NCI-H526 treated with DMSO at 0.1 percent for 48 hours (cell line): Measurements from ENCODE around the gene GALNT17.

ENCODE experiments used
- DNase-seq: peaks from one replicate; lab custom pipeline; 2025; lab: John Stamatoyannopoulos, UW

The GALNT17 gene

GRCh38 chr7:71132127-71132376 lies at the start of gene GALNT17:
GALNT17 (plus strand) TSS chr7:71132144.
- DNase-seq: no peak

GRCh38 chr7:71095266-71095860 lies 36.6 kb upstream of the GALNT17 start:
- no peak for DNase-seq

GRCh38 chr7:71096351-71096750 lies 35.6 kb upstream of the GALNT17 start:
- DNase-seq: no peak

- DNase-seq: no peak
Observed at GRCh38 chr7:71106226-71106625, 25.7 kb upstream of the GALNT17 start.

GRCh38 chr7:71112436-71112835 lies 19.5 kb upstream of the GALNT17 start:
- DNase-seq: no peak

- no peak for DNase-seq
Observed at GRCh38 chr7:71120096-71120495, 11.8 kb upstream of the GALNT17 start.

- DNase-seq: no peak
Observed at GRCh38 chr7:71129126-71129525, 2.8 kb upstream of the GALNT17 start.

GRCh38 chr7:71130031-71130679 lies 1.8 kb upstream of the GALNT17 start:
- DNase-seq: no peak

GRCh38 chr7:71131256-71132126 lies 453 bp upstream of the GALNT17 start:
- no peak for DNase-seq

GRCh38 chr7:71132377-71133231 lies 660 bp downstream of the GALNT17 start:
- no peak for DNase-seq

GRCh38 chr7:71133232-71133622 lies 1.3 kb downstream of the GALNT17 start:
- no peak for DNase-seq

- DNase-seq: no peak
Observed at GRCh38 chr7:71133856-71134255, 1.9 kb downstream of the GALNT17 start.

GRCh38 chr7:71135116-71135515 lies 3.2 kb downstream of the GALNT17 start:
- no peak for DNase-seq

GRCh38 chr7:71135663-71136062 lies 3.7 kb downstream of the GALNT17 start:
- DNase-seq: no peak

GRCh38 chr7:71137479-71137878 lies 5.5 kb downstream of the GALNT17 start:
- no peak for DNase-seq

GRCh38 chr7:71140264-71140663 lies 8.3 kb downstream of the GALNT17 start:
- no peak for DNase-seq

GRCh38 chr7:71144963-71145362 lies 13.0 kb downstream of the GALNT17 start:
- no peak for DNase-seq

GRCh38 chr7:71145906-71146901 lies 14.3 kb downstream of the GALNT17 start:
- no peak for DNase-seq

GRCh38 chr7:71148098-71148497 lies 16.2 kb downstream of the GALNT17 start:
- no peak for DNase-seq

GRCh38 chr7:71155236-71155635 lies 23.3 kb downstream of the GALNT17 start:
- no peak for DNase-seq

GRCh38 chr7:71157757-71158156 lies 25.8 kb downstream of the GALNT17 start:
- no peak for DNase-seq
